Measurements from ENCODE around the gene IRF9.

The IRF9 gene

DNA sequence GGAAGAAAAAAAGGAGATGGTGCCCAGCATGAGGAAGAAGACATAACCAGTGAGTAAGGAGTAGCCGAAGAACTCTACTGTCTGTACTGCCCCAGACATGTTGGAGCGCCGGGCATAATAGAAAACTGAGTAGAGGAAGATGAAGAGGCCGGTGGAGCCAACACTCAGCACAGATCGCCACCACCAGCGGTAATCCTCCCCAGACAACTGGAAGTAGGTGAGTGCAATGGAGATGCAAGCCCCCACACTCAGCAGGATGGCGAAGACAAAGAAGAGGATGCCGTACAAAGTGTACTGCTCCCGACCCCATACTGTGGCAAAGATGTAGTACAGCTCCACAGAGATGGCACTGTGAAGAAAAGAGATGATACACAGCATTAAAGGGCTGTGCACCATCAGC lies 28.4 kb downstream of the IRF9 start (continued):
- TF ChIP-seq, protein P1, sequence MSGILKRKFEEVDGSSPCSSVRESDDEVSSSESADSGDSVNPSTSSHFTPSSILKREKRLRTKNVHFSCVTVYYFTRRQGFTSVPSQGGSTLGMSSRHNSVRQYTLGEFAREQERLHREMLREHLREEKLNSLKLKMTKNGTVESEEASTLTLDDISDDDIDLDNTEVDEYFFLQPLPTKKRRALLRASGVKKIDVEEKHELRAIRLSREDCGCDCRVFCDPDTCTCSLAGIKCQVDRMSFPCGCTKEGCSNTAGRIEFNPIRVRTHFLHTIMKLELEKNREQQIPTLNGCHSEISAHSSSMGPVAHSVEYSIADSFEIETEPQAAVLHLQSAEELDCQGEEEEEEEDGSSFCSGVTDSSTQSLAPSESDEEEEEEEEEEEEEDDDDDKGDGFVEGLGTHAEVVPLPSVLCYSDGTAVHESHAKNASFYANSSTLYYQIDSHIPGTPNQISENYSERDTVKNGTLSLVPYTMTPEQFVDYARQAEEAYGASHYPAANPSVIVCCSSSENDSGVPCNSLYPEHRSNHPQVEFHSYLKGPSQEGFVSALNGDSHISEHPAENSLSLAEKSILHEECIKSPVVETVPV (CRISPR knock-in tag; IDR thresholded peaks at IDR 0.05), result no peak
- TF ChIP-seq, protein P2, sequence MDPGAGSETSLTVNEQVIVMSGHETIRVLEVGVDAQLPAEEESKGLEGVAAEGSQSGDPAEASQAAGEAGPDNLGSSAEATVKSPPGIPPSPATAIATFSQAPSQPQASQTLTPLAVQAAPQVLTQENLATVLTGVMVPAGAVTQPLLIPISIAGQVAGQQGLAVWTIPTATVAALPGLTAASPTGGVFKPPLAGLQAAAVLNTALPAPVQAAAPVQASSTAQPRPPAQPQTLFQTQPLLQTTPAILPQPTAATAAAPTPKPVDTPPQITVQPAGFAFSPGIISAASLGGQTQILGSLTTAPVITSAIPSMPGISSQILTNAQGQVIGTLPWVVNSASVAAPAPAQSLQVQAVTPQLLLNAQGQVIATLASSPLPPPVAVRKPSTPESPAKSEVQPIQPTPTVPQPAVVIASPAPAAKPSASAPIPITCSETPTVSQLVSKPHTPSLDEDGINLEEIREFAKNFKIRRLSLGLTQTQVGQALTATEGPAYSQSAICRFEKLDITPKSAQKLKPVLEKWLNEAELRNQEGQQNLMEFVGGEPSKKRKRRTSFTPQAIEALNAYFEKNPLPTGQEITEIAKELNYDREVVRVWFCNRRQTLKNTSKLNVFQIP (CRISPR knock-in tag; IDR thresholded peaks at IDR 0.05; ENCODE audit: borderline replicate concordance, low read depth), result no peak
- TF ChIP-seq ZNF8 (CRISPR knock-in tag; IDR thresholded peaks at IDR 0.05), result no peak
- TF ChIP-seq ARNTL (CRISPR knock-in tag; IDR thresholded peaks at IDR 0.05; ENCODE audit: borderline replicate concordance, low read depth), result no peak
- no peak for TF ChIP-seq PPARA (CRISPR knock-in tag; IDR thresholded peaks at IDR 0.05; ENCODE audit: borderline replicate concordance)
- no peak for TF ChIP-seq CSDC2 (CRISPR knock-in tag; IDR thresholded peaks at IDR 0.05)
- TF ChIP-seq TOX (CRISPR knock-in tag; IDR thresholded peaks at IDR 0.05; ENCODE audit: borderline replicate concordance), result no peak
- TF ChIP-seq, protein P3, sequence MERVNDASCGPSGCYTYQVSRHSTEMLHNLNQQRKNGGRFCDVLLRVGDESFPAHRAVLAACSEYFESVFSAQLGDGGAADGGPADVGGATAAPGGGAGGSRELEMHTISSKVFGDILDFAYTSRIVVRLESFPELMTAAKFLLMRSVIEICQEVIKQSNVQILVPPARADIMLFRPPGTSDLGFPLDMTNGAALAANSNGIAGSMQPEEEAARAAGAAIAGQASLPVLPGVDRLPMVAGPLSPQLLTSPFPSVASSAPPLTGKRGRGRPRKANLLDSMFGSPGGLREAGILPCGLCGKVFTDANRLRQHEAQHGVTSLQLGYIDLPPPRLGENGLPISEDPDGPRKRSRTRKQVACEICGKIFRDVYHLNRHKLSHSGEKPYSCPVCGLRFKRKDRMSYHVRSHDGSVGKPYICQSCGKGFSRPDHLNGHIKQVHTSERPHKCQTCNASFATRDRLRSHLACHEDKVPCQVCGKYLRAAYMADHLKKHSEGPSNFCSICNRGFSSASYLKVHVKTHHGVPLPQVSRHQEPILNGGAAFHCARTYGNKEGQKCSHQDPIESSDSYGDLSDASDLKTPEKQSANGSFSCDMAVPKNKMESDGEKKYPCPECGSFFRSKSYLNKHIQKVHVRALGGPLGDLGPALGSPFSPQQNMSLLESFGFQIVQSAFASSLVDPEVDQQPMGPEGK (CRISPR knock-in tag; IDR thresholded peaks at IDR 0.05; ENCODE audit: borderline replicate concordance), result no peak
- TF ChIP-seq ZFP3 (CRISPR knock-in tag; IDR thresholded peaks at IDR 0.05), result no peak

DNA sequence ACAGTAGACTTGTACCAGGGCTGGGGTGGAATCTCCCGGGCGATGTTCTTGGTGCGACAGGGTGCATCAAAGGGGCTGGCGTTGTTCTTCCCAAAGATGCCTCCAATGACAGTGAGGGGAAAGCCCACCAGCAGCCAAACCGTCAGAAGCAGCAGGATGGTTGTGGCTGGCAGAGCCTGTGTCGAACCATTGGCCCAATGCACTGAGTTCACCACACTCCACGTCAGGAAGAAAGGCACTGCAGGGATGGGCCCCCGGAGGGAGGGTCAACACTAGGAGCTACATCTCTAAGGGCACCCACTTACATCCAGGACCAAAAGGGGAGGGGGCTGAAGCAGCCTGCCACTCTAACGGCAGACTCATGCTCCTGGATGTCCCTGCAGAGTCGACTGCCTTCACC lies 29.4 kb downstream of the IRF9 start:
- TF ChIP-seq ZNF565 (CRISPR knock-in tag; conservative IDR thresholded peaks at IDR 0.05; ENCODE audit: low read depth) (no peak), SNAI2 (CRISPR knock-in tag; IDR thresholded peaks at IDR 0.05) (no peak), ZC3H10 (CRISPR knock-in tag; IDR thresholded peaks at IDR 0.05) (no peak), ISL1 (CRISPR knock-in tag; IDR thresholded peaks at IDR 0.05) (no peak), ZNF8 (CRISPR knock-in tag; IDR thresholded peaks at IDR 0.05) (no peak), TOX (CRISPR knock-in tag; IDR thresholded peaks at IDR 0.05; ENCODE audit: borderline replicate concordance) (no peak), RARB (CRISPR knock-in tag; IDR thresholded peaks at IDR 0.05) (no peak), PPARA (CRISPR knock-in tag; IDR thresholded peaks at IDR 0.05; ENCODE audit: borderline replicate concordance) (no peak), ZNF70 (CRISPR knock-in tag; IDR thresholded peaks at IDR 0.05) (no peak), ESRRG (CRISPR knock-in tag; IDR thresholded peaks at IDR 0.05) (no peak), ZFP30 (CRISPR knock-in tag; IDR thresholded peaks at IDR 0.05) (no peak), OSR1 (CRISPR knock-in tag; IDR thresholded peaks at IDR 0.05) (no peak)
- TF ChIP-seq, protein P3 (CRISPR knock-in tag; IDR thresholded peaks at IDR 0.05; ENCODE audit: borderline replicate concordance), result no peak
- TF ChIP-seq, protein P4, sequence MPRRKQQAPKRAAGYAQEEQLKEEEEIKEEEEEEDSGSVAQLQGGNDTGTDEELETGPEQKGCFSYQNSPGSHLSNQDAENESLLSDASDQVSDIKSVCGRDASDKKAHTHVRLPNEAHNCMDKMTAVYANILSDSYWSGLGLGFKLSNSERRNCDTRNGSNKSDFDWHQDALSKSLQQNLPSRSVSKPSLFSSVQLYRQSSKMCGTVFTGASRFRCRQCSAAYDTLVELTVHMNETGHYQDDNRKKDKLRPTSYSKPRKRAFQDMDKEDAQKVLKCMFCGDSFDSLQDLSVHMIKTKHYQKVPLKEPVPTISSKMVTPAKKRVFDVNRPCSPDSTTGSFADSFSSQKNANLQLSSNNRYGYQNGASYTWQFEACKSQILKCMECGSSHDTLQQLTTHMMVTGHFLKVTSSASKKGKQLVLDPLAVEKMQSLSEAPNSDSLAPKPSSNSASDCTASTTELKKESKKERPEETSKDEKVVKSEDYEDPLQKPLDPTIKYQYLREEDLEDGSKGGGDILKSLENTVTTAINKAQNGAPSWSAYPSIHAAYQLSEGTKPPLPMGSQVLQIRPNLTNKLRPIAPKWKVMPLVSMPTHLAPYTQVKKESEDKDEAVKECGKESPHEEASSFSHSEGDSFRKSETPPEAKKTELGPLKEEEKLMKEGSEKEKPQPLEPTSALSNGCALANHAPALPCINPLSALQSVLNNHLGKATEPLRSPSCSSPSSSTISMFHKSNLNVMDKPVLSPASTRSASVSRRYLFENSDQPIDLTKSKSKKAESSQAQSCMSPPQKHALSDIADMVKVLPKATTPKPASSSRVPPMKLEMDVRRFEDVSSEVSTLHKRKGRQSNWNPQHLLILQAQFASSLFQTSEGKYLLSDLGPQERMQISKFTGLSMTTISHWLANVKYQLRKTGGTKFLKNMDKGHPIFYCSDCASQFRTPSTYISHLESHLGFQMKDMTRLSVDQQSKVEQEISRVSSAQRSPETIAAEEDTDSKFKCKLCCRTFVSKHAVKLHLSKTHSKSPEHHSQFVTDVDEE (CRISPR knock-in tag; IDR thresholded peaks at IDR 0.05), result no peak
- TF ChIP-seq, protein P5, sequence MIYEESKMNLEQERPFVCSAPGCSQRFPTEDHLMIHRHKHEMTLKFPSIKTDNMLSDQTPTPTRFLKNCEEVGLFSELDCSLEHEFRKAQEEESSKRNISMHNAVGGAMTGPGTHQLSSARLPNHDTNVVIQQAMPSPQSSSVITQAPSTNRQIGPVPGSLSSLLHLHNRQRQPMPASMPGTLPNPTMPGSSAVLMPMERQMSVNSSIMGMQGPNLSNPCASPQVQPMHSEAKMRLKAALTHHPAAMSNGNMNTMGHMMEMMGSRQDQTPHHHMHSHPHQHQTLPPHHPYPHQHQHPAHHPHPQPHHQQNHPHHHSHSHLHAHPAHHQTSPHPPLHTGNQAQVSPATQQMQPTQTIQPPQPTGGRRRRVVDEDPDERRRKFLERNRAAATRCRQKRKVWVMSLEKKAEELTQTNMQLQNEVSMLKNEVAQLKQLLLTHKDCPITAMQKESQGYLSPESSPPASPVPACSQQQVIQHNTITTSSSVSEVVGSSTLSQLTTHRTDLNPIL (CRISPR knock-in tag; IDR thresholded peaks at IDR 0.05; ENCODE audit: low read depth), result no peak
- TF ChIP-seq, protein P2 (CRISPR knock-in tag; IDR thresholded peaks at IDR 0.05; ENCODE audit: borderline replicate concordance, low read depth), result no peak
- TF ChIP-seq, protein P1 (CRISPR knock-in tag; IDR thresholded peaks at IDR 0.05), result no peak
- no peak for ATAC-seq
